ENCODE results near the gene DOCK3.
"Not testable (repeated sequence)": the region's sequence is repeated elsewhere in the genome, so short reads cannot be mapped to it uniquely, and the experiment has no call there.

Gene DOCK3

DNA sequence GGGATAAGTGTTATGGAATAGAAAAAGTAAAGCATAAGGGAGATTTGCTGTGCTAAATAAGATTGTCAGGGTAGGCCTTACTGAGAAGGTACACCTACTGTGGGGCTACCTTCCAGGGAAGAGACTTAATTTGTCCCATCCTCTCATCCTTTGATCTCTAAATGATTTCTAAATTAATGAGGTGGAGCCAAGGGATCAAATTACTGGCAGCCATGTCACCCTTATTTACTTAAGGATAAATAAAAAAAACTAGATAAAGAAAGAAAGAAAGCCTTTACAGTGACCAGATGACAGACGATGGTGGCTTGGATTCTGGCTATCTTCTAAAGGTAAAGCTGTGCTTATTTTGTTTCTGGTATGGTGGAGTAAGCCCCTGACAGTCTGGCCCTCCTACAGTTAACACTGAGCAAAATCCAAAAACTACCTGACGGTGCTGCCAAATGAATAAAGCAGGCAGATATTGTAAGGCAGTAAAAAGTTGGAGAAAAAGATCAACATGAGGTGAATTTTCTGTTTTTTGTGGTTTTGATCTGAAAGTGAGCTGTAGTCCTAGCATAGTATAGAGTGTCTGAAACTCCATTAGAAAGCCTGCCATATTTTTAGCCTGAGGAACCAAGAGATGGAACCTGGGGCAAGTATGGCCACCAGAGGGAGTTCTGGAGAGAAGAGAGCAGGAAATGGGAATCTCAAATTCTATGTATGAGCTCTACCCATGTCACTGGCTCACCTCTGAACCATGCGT is 425.2 kb downstream of the DOCK3 start:
- no peak for DNase-seq (ENCODE audit: low spot score in 2 of 2)
- Mint-ChIP-seq H3K27me3 (peaks cover 15% of the 10 kb centered on the region), H3K36me3 (no peaks in the 10 kb centered on the region), H3K4me1 (no peaks in the 10 kb centered on the region), H3K27ac (no peak overlapping the region), H3K4me3 (no peak overlapping the region), H3K9me3 (peaks cover 4% of the 10 kb centered on the region)
- no peak for ATAC-seq (ENCODE audit: low read depth)

DNA sequence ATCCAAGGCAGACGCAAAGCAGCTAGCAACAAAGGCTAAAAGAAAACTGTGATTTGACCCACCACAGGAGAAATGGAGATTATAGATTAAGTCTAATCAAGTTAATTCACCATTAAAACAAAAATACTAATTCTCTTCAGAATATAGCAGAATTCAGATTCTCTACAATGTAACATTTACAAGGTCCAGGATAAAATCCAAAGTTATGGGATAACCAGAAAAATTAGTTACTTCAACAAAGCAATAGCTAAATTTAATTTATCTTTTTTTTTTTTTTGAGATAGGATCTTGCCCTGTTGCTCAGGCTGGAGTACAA is 425.8 kb downstream of the DOCK3 start:
- Mint-ChIP-seq H3K4me3 (no peak overlapping the region), H3K4me1 (no peaks in the 10 kb centered on the region), H3K27me3 (peaks cover 16% of the 10 kb centered on the region), H3K27ac (no peak overlapping the region), H3K9me3 (peaks cover 4% of the 10 kb centered on the region), H3K36me3 (no peaks in the 10 kb centered on the region)
- DNase-seq (ENCODE audit: low spot score in 2 of 2) (no peak), ATAC-seq (ENCODE audit: low read depth) (no peak)

- ATAC-seq (ENCODE audit: low read depth) (no peak), DNase-seq (ENCODE audit: low spot score in 2 of 2) (no peak)
- Mint-ChIP-seq H3K4me1 (no peaks in the 10 kb centered on the region), H3K27me3 (peaks cover 15% of the 10 kb centered on the region), H3K4me3 (no peak overlapping the region), H3K9me3 (peaks cover 6% of the 10 kb centered on the region), H3K27ac (no peak overlapping the region), H3K36me3 (no peaks in the 10 kb centered on the region)
Observed at GRCh38 chr3:51102396-51102795, 427.7 kb downstream of the DOCK3 start.

GRCh38 chr3:51106242-51106876 is 431.6 kb downstream of the DOCK3 start:
- Mint-ChIP-seq H3K27me3 (peaks cover 18% of the 10 kb centered on the region), H3K4me3 (no peak overlapping the region), H3K4me1 (no peaks in the 10 kb centered on the region), H3K27ac (no peak overlapping the region), H3K36me3 (no peaks in the 10 kb centered on the region), H3K9me3 (peaks cover 15% of the 10 kb centered on the region)
- DNase-seq (ENCODE audit: low spot score in 2 of 2): no peak
- no peak for ATAC-seq (ENCODE audit: low read depth)

DNA sequence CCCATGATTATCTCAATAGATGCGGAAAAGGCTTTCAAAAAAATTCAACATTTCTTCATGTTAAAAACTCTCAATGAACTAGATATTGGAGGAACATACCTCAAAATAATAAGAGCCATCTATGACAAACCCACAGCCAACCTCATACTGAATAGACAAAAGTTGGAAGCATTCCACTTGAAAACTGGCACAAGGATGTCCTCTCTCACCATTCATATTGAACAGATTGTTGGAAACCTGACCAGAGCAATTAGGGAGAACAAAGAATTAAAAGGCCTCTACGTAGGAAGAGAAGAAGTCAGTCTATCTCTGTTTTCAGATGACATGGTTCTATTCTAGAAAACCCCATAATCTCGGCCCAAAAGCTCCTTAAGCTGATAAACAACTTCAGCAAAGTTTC is 435.9 kb downstream of the DOCK3 start:
- Mint-ChIP-seq H3K27ac (no peak overlapping the region), H3K27me3 (peaks cover 8% of the 10 kb centered on the region), H3K9me3 (peaks cover 17% of the 10 kb centered on the region), H3K4me3 (no peak overlapping the region), H3K36me3 (no peaks in the 10 kb centered on the region), H3K4me1 (no peaks in the 10 kb centered on the region)
- ATAC-seq (ENCODE audit: low read depth): no peak
- DNase-seq (ENCODE audit: low spot score in 2 of 2): no peak

DNA sequence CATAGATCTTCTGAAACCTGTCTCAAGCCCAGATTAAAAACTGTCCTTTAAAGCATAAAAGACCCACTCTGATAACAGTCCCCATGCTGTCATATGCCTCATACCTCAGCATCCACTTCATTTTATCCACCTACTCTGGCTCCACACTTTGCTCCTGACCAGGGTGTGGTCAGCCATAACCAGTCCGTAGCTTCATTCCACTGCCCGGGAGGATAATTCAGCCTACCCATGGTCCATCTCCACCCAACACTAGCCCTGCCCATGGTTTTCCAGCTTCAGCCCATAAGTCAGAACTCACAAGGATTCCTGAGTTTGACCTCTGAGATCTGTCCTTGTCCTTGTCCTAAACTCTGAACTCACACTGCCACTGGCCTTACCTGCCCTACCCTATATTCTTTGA is 448.2 kb downstream of the DOCK3 start:
- Mint-ChIP-seq H3K27me3 (peaks cover 9% of the 10 kb centered on the region), H3K36me3 (peaks cover 3% of the 10 kb centered on the region), H3K4me1 (no peaks in the 10 kb centered on the region), H3K4me3 (no peak overlapping the region), H3K27ac (no peak overlapping the region), H3K9me3 (peaks cover 12% of the 10 kb centered on the region)
- no peak for DNase-seq (ENCODE audit: low spot score in 2 of 2)
- no peak for ATAC-seq (ENCODE audit: low read depth)

DNA sequence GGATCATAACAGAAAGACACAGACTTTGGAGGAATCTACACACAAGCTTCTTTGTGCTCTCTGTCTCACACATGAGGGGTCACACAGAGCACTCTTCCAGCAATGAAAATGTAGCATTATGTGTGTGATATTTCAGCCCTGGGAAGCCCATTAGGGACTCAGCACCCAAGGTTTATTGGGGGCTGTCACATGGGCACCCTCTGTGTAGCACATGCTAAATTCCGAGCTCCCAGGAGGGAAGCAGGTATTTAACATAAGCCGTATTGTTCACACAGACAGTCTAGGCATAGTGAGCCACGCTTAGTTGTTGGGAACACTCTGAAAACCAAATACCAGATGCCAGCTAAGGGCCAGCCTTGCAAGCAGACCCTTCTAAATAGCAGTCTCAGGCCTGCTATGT is 448.8 kb downstream of the DOCK3 start:
- ATAC-seq (ENCODE audit: low read depth): no peak
- H3K9me3 Mint-ChIP-seq: peaks cover 9% of the 10 kb centered on the region
- H3K36me3 Mint-ChIP-seq: peaks cover 3% of the 10 kb centered on the region
- no peak for DNase-seq (ENCODE audit: low spot score in 2 of 2)
- no peaks in the 10 kb centered on the region for H3K4me1 Mint-ChIP-seq
- H3K27me3 Mint-ChIP-seq: peaks cover 9% of the 10 kb centered on the region
- no peak overlapping the region for H3K27ac Mint-ChIP-seq
- H3K4me3 Mint-ChIP-seq: no peak overlapping the region

- H3K27ac Mint-ChIP-seq; H3K4me1 Mint-ChIP-seq; DNase-seq (ENCODE audit: low spot score in 2 of 2); H3K4me3 Mint-ChIP-seq; H3K36me3 Mint-ChIP-seq; ATAC-seq (ENCODE audit: low read depth); H3K27me3 Mint-ChIP-seq: not testable (repeated sequence)
- peaks cover 10% of the 10 kb centered on the region for H3K9me3 Mint-ChIP-seq
Observed at GRCh38 chr3:51131607-51132006, 456.9 kb downstream of the DOCK3 start.

- DNase-seq (ENCODE audit: low spot score in 2 of 2): no peak
- Mint-ChIP-seq H3K36me3 (no peaks in the 10 kb centered on the region), H3K4me1 (no peaks in the 10 kb centered on the region), H3K9me3 (peaks cover 4% of the 10 kb centered on the region), H3K27me3 (peaks cover 6% of the 10 kb centered on the region), H3K4me3 (no peak overlapping the region), H3K27ac (no peak overlapping the region)
- ATAC-seq (ENCODE audit: low read depth): no peak
Observed at GRCh38 chr3:51137715-51138114, 463.0 kb downstream of the DOCK3 start.

DNA sequence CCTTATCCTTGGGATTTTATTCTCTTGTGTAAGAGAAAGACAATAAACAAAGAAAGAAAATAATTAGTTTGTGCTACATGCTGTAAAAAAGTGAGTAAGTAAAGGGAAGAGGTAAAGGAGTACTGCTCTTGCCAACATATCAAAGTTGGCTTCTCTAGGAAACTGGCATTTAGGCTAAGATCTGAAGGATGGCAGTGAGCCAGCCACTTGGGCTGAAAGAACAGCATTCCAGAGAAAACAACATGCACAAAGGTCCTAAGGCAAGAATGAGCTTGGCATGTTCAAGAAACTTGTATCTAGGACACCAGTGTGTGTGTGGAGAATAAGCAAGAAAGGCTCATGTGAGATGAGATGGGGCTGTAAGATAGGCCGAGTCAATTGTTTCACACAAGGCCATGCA is 464.9 kb downstream of the DOCK3 start:
- H3K9me3 Mint-ChIP-seq: no peaks in the 10 kb centered on the region
- H3K27me3 Mint-ChIP-seq: peaks cover 9% of the 10 kb centered on the region
- no peaks in the 10 kb centered on the region for H3K36me3 Mint-ChIP-seq
- H3K27ac Mint-ChIP-seq: no peak overlapping the region
- H3K4me3 Mint-ChIP-seq: no peak overlapping the region
- H3K4me1 Mint-ChIP-seq: no peaks in the 10 kb centered on the region
- DNase-seq (ENCODE audit: low spot score in 2 of 2): no peak
- ATAC-seq (ENCODE audit: low read depth): no peak

- H3K36me3 Mint-ChIP-seq: no peaks in the 10 kb centered on the region
- DNase-seq (ENCODE audit: low spot score in 2 of 2) (no peak), ATAC-seq (ENCODE audit: low read depth) (no peak)
- no peak overlapping the region for H3K4me3 Mint-ChIP-seq
- H3K27me3 Mint-ChIP-seq: peaks cover 8% of the 10 kb centered on the region
- H3K27ac Mint-ChIP-seq: no peak overlapping the region
- H3K4me1 Mint-ChIP-seq: no peaks in the 10 kb centered on the region
- no peaks in the 10 kb centered on the region for H3K9me3 Mint-ChIP-seq
Observed at GRCh38 chr3:51141573-51141972, 466.8 kb downstream of the DOCK3 start.

DNA sequence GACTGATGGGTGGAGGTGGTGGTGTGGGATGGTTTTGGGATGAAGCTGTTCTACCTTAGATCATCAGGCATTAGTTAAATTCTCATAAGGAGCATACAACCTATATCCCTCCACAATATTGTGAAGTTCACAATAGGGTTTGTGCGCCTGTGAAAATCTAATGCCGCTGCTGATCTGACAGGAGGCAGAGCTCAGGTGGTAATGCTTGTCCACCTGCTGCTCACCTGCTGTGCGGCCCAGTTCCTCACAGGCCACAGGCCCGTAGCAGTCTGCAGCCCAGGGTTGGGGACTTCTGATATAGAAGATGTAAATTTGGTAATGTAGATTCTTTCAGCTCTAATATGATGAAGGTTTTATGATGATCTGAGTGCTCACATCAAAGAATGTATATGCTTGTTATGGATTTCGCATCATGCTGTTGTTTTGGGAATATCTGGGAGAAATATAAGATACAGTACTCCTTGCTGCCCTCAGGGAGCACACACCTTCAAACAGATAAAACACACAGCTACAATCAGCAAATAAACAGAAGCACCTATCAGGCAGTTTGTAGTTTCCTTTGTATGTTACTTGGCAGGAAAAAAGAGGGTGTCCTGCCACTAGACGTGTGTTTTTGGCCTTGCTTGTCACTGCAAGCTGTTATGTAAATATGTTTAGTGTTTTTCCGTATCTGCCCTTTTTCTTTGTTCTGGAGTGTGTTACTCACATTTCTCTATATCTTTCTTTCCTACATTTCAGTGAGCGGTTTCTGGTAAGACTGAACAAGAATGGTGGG is 471.3 kb downstream of the DOCK3 start:
- H3K27me3 Mint-ChIP-seq: peaks cover 12% of the 10 kb centered on the region
- peaks cover 3% of the 10 kb centered on the region for H3K9me3 Mint-ChIP-seq
- H3K27ac Mint-ChIP-seq: no peak overlapping the region

GRCh38 chr3:51146781-51147180 is 472.1 kb downstream of the DOCK3 start:
- Mint-ChIP-seq H3K9me3 (peaks cover 3% of the 10 kb centered on the region), H3K4me3 (no peak overlapping the region), H3K27me3 (peaks cover 12% of the 10 kb centered on the region), H3K36me3 (no peaks in the 10 kb centered on the region), H3K4me1 (no peaks in the 10 kb centered on the region), H3K27ac (no peak overlapping the region)
- ATAC-seq (ENCODE audit: low read depth) (no peak), DNase-seq (ENCODE audit: low spot score in 2 of 2) (no peak)

More for the DNA sequence above, 471.3 kb downstream of the DOCK3 start:
- Mint-ChIP-seq H3K4me3 (no peak overlapping the region), H3K4me1 (no peaks in the 10 kb centered on the region), H3K36me3 (no peaks in the 10 kb centered on the region)
- ATAC-seq (ENCODE audit: low read depth) (no peak), DNase-seq (ENCODE audit: low spot score in 2 of 2) (no peak)

DNA sequence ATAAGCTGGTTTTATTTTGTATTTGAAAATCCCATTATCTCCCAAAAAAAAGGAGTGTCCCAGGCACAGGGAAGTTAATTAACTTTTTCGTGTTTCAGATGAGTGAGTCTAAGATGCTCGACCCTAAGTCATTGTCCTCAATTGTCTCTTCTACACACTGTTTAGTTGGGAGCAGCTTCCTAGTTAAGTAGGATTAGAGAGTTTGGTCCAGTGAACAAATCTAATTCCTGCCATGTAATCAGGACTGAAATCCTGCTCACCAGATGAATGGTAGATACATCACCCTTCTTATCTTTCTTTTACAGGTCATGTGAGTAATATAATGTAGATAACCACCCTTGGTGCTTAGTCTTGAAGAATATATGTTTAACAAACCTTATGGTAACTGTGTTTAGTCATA is 481.4 kb downstream of the DOCK3 start:
- no peaks in the 10 kb centered on the region for H3K4me1 Mint-ChIP-seq
- H3K36me3 Mint-ChIP-seq: no peaks in the 10 kb centered on the region
- peaks cover 9% of the 10 kb centered on the region for H3K27me3 Mint-ChIP-seq
- H3K4me3 Mint-ChIP-seq: no peak overlapping the region
- no peak for DNase-seq (ENCODE audit: low spot score in 2 of 2)
- ATAC-seq (ENCODE audit: low read depth): no peak
- no peak overlapping the region for H3K27ac Mint-ChIP-seq
- H3K9me3 Mint-ChIP-seq: no peaks in the 10 kb centered on the region

Data from memory B cell (primary cell).